Chondrocyte (in vitro differentiated cells): ENCODE measurements around the gene C11orf86. TPM values are rescaled to one million over a fixed set of nuclear protein-coding genes. Genes with fewer than 3 reads are reported as not detected.

Experiments used
- DNase-seq: peaks from one replicate; pipeline ENCODE4 v3.0.0; 2021; ENCODE audit warnings: mixed read lengths, low spot score
- H3K27ac Mint-ChIP-seq: one replicate; pipeline ENCODE4 v1.8.0; 2021; ENCODE audit warnings: mild to moderate bottlenecking, moderate library complexity, mixed read lengths; ENCODE audit not compliant: unreplicated experiment
- H3K27me3 Mint-ChIP-seq: 2 replicates; pipeline ENCODE4 v1.8.0; 2021; ENCODE audit warnings: low read depth, mixed read lengths
- H3K36me3 Mint-ChIP-seq: 2 replicates; pipeline ENCODE4 v1.8.0; 2021; ENCODE audit warnings: low read depth, mixed read lengths
- H3K4me1 Mint-ChIP-seq: 2 replicates; pipeline ENCODE4 v1.8.0; 2021; ENCODE audit warnings: low read depth, mild to moderate bottlenecking, mixed read lengths
- H3K4me3 Mint-ChIP-seq: one replicate; pipeline ENCODE4 v1.8.0; 2021; ENCODE audit warnings: mild to moderate bottlenecking, moderate library complexity, mixed read lengths; ENCODE audit not compliant: unreplicated experiment
- H3K9me3 Mint-ChIP-seq: 2 replicates; pipeline ENCODE4 v1.8.0; 2021; ENCODE audit warnings: low read depth, mixed read lengths
- CTCF ChIP-seq: fragments of 200-600 bp; sonication (generic); IDR thresholded peaks from 2 replicates; pipeline ENCODE4 v1.5.0; 2021; ENCODE audit warnings: antibody characterized with exemption, mild to moderate bottlenecking, moderate library complexity
- total RNA-seq: library from RNA; stranded (reverse); gene quantifications from 3 replicates; pipeline ENCODE4 v1.2.1, GENCODE V29; 2021

C11orf86 gene
- total RNA-seq, 1 donor from 2014 or later: not detected

DNA sequence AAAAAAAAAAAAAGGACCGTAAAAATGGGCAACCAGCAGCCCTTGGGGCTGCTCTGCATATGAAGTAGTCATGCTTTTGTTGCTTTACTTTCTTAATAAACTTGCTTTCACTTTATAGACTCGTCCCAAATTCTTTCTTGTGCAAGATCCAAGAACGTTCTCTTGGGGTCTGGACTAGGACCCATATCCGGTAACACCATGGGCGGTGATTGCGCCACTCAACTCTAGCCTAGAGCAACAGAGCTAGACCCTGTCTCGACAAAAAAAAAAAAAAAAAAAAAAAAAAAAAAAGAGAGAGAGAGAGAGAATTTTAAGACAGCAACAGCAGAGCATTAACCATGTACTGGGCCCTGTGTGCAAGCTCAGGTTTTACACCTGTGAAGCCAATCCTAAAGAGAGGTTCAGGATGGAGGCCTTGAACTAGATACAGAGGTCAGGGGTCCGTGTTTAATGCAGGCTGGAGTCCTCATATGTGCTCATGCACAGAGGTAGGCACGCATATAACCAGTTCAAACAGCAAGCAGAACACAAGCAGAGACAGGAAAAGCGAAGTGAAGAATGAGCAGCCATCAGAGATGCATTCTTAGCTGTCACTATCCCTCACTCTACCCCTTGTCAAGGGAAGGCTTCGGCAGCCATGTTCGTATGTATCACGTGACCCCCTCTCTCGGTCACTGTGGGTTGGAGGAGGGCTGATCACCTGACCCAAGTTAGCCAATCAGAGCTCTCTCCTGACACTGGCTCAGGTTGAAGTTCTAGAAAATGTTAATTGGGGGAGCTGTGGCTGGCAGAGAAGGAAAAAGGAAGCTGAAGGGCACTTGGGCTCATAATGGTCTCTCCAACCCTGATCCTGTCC lies 31.2 kb downstream of the C11orf86 start:
- Mint-ChIP-seq H3K9me3 (no peaks in the 10 kb centered on the region), H3K27me3 (no peaks in the 10 kb centered on the region), H3K4me3 (no peak overlapping the region), H3K36me3 (no peaks in the 10 kb centered on the region), H3K4me1 (peaks cover 6% of the 10 kb centered on the region), H3K27ac (no peak overlapping the region)
- TF ChIP-seq CTCF: no peak
- no peak for DNase-seq

DNA sequence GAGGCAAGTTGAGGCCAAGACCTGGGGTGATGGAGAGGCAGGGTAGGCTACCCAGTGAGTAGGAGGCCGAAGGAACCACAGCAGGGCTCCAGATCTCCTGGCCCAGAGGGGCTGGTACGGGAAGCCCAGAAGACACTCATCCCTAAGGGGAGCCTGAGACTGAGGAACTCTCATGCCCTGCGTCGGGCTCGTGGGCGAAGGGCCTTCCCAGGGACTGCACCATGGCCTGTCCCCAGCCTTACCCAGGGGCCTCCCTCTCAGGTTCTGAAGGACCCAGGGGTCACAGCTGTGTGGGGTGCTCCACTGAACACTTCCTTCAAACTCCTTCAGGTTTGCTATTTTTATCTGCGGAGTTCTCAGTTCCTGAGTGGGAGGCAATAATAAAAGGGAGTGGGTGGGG lies 32.0 kb downstream of the C11orf86 start:
- no peak for TF ChIP-seq CTCF
- H3K27ac Mint-ChIP-seq: no peak overlapping the region
- H3K4me1 Mint-ChIP-seq: peaks cover 3% of the 10 kb centered on the region
- no peaks in the 10 kb centered on the region for H3K36me3 Mint-ChIP-seq
- no peaks in the 10 kb centered on the region for H3K27me3 Mint-ChIP-seq
- no peak overlapping the region for H3K4me3 Mint-ChIP-seq
- H3K9me3 Mint-ChIP-seq: no peaks in the 10 kb centered on the region
- DNase-seq: no peak

DNA sequence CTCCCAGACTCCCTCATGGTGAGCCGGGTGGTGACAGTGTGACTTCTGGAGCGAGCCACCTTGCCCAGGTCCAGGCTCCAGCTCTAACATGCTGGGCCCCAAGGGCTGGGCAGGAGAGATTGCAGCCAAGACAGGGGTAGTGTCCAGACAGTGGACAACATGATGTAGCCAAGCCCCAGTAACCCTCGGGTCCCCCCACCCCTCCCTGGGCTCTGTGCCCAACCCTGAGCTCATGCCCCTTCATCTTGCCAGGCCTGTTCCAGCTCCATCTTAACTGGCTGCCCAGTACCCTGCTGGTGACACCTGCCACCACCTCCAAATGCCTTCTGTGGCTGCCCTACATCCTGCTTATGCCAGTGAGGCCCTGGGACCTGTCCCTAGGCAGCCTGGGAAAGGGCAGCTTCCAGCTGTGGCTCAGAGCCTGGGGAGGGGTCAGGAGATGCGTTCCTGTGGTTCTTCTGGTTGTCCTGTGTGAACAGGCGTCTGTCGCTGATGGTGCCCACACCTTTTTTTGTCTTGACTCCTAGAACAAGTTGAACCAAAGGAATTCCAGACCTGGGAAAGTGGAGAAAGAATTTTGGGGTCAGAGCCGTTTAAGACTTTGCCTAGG lies 35.3 kb downstream of the C11orf86 start:
- Mint-ChIP-seq H3K27ac (no peak overlapping the region), H3K4me1 (no peaks in the 10 kb centered on the region), H3K36me3 (no peaks in the 10 kb centered on the region), H3K27me3 (no peaks in the 10 kb centered on the region), H3K9me3 (no peaks in the 10 kb centered on the region), H3K4me3 (no peak overlapping the region)
- no peak for DNase-seq
- no peak for TF ChIP-seq CTCF

GRCh38 chr11:67013511-67014045 lies 38.5 kb downstream of the C11orf86 start:
- Mint-ChIP-seq H3K36me3 (no peaks in the 10 kb centered on the region), H3K27me3 (no peaks in the 10 kb centered on the region), H3K4me3 (no peak overlapping the region), H3K9me3 (no peaks in the 10 kb centered on the region), H3K4me1 (no peaks in the 10 kb centered on the region), H3K27ac (no peak overlapping the region)
- TF ChIP-seq CTCF: no peak
- DNase-seq: no peak

DNA sequence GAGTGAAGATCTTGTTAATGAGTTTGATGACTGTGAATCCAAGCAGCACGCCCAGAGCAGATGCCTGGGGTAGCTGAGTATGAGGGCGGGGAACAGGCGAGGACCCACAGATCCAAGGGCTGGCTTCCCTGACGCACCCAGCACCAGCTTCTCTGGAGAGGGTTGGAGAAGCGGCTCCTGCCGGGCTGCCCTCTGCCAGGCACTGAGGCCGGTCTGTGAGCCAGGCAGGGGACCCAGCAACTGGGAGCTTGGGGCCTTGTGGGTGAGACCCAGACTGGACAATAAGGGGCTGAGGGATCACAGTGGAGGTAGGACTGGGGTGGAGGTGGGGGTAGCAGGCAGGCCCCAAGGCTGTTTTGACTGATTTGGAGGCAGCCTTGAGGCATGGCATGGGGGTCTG lies 39.2 kb downstream of the C11orf86 start:
- TF ChIP-seq CTCF: no peak
- no peaks in the 10 kb centered on the region for H3K36me3 Mint-ChIP-seq
- no peak overlapping the region for H3K4me3 Mint-ChIP-seq
- no peaks in the 10 kb centered on the region for H3K4me1 Mint-ChIP-seq
- no peak for DNase-seq
- H3K9me3 Mint-ChIP-seq: no peaks in the 10 kb centered on the region
- no peaks in the 10 kb centered on the region for H3K27me3 Mint-ChIP-seq
- H3K27ac Mint-ChIP-seq: no peak overlapping the region
